ENCODE data around the gene ZNF417.

DNA sequence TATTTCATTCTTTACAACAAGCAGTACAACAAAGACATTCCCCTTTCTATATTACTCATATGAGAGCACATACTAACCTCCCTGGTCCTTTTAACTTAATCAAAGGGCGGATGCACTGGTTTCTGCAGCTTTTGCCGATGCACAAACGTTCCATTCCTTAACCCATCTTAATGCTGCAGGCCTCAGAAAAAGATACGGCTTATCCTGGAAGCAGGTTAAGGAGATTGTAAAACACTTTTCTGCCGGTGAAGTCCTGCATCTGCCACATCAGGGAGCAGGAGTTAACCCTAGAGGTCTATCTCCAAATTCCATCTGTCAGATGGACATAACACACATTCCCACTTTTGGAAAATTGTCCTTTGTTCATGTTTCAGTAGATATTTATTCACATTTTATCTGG is 16.1 kb downstream of the ZNF417 start:
- TF ChIP-seq POLR2AphosphoS5 (IDR thresholded peaks at IDR 0.05; ENCODE audit: low read depth, low read length) = no peak
- no peak for TF ChIP-seq TAF1 (IDR thresholded peaks at IDR 0.05; ENCODE audit: low read depth, low read length)
- TF ChIP-seq, protein P1, sequence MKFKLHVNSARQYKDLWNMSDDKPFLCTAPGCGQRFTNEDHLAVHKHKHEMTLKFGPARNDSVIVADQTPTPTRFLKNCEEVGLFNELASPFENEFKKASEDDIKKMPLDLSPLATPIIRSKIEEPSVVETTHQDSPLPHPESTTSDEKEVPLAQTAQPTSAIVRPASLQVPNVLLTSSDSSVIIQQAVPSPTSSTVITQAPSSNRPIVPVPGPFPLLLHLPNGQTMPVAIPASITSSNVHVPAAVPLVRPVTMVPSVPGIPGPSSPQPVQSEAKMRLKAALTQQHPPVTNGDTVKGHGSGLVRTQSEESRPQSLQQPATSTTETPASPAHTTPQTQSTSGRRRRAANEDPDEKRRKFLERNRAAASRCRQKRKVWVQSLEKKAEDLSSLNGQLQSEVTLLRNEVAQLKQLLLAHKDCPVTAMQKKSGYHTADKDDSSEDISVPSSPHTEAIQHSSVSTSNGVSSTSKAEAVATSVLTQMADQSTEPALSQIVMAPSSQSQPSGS (IDR thresholded peaks at IDR 0.05; ENCODE audit: low read length) = no peak
- TF ChIP-seq EP300 (IDR thresholded peaks at IDR 0.05; ENCODE audit: borderline replicate concordance in 1 of 2, low read depth in 2 of 2, low read length in 2 of 2) = no peak
- TF ChIP-seq BRCA1 (IDR thresholded peaks at IDR 0.05; ENCODE audit: low read depth, low read length) = no peak
- TF ChIP-seq, protein P2, sequence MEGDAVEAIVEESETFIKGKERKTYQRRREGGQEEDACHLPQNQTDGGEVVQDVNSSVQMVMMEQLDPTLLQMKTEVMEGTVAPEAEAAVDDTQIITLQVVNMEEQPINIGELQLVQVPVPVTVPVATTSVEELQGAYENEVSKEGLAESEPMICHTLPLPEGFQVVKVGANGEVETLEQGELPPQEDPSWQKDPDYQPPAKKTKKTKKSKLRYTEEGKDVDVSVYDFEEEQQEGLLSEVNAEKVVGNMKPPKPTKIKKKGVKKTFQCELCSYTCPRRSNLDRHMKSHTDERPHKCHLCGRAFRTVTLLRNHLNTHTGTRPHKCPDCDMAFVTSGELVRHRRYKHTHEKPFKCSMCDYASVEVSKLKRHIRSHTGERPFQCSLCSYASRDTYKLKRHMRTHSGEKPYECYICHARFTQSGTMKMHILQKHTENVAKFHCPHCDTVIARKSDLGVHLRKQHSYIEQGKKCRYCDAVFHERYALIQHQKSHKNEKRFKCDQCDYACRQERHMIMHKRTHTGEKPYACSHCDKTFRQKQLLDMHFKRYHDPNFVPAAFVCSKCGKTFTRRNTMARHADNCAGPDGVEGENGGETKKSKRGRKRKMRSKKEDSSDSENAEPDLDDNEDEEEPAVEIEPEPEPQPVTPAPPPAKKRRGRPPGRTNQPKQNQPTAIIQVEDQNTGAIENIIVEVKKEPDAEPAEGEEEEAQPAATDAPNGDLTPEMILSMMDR (IDR thresholded peaks at IDR 0.05; ENCODE audit: control extremely low read depth in 1 of 3, insufficient read depth in 1 of 3, low read depth in 1 of 3, low read length in 3 of 3) = no peak
- no peak for TF ChIP-seq NANOG (IDR thresholded peaks at IDR 0.05; ENCODE audit: insufficient read depth, low read depth, low read length, poor library complexity, severe bottlenecking)
- TF ChIP-seq CHD1 (IDR thresholded peaks at IDR 0.05; ENCODE audit: low read depth, low read length) = no peak
- no peak for TF ChIP-seq POLR2A (IDR thresholded peaks at IDR 0.05; ENCODE audit: control extremely low read depth in 1 of 2, low read depth in 2 of 2, low read length in 2 of 2)
- TF ChIP-seq PHF8 (conservative IDR thresholded peaks at IDR 0.05; ENCODE audit: low read depth, low read length) = no peak
- TF ChIP-seq, protein P3, sequence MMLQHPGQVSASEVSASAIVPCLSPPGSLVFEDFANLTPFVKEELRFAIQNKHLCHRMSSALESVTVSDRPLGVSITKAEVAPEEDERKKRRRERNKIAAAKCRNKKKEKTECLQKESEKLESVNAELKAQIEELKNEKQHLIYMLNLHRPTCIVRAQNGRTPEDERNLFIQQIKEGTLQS (IDR thresholded peaks at IDR 0.05; ENCODE audit: insufficient read depth, low read depth, low read length) = no peak
